CD14-positive monocyte (primary cell): ENCODE measurements around the gene IL6ST. TPM values are rescaled to one million over a fixed set of nuclear protein-coding genes. Genes with fewer than 3 reads are reported as not detected.

ENCODE experiments used
- DNase-seq, 3 donors: peaks; one replicate each; pipeline ENCODE4 v3.0.0-alpha.2; 2011 to 2022
- H2AFZ ChIP-seq: 2 replicates; pipeline ENCODE4 v1.6.0; 2012; ENCODE audit warnings: mild to moderate bottlenecking, low read depth, low read length, inconsistent platforms; ENCODE audit not compliant: insufficient read depth, poor library complexity, severe bottlenecking
- H3K27ac ChIP-seq, 2 donors: 1 replicate in 1 of 2; 2 replicates in 1 of 2; pipeline ENCODE4 v1.5.1; 2012 to 2013; ENCODE audit warnings: low read length in 2 of 2, control low read depth in 1 of 2, inconsistent platforms in 1 of 2, low read depth in 1 of 2, mild to moderate bottlenecking in 1 of 2
- H3K27me3 ChIP-seq, 2 donors: one replicate each; pipeline versions ENCODE4 v1.6.0 to v1.6.1; 2011 to 2013; ENCODE audit warnings: low read length in 2 of 2; ENCODE audit not compliant: control insufficient read depth in 2 of 2, insufficient read depth in 2 of 2
- H3K36me3 ChIP-seq, 2 donors: replicated peaks in 1 of 2; 1 replicate in 1 of 2; 2 replicates in 1 of 2; pipeline versions ENCODE4 v1.5.1 to v1.6.1; 2012 to 2013; ENCODE audit warnings: low read length in 2 of 2, control low read depth in 1 of 2, inconsistent platforms in 1 of 2, mild to moderate bottlenecking in 1 of 2; ENCODE audit not compliant: insufficient read depth in 2 of 2, control insufficient read depth in 1 of 2
- H3K4me1 ChIP-seq, 2 donors: 1 replicate in 1 of 2; 2 replicates in 1 of 2; pipeline versions ENCODE4 v1.5.1 to v1.6.1; 2012 to 2013; ENCODE audit warnings: low read length in 2 of 2, control low read depth in 1 of 2, inconsistent platforms in 1 of 2, mild to moderate bottlenecking in 1 of 2, moderate library complexity in 1 of 2; ENCODE audit not compliant: insufficient read depth in 2 of 2, control insufficient read depth in 1 of 2
- H3K4me2 ChIP-seq: replicated peaks from 2 replicates; pipeline ENCODE3; 2012; ENCODE audit warnings: low read length, moderate library complexity, mild to moderate bottlenecking; ENCODE audit not compliant: poor library complexity, severe bottlenecking; ENCODE audit errors: extremely low read depth
- H3K4me3 ChIP-seq, 3 experiments: fragments of 200-600 bp in 1 of 3; sonication (generic) in 1 of 3; replicated peaks in 1 of 3; 1 replicate in 2 of 3; 2 replicates in 1 of 3; pipeline ENCODE4 v1.5.1; 2011 to 2013; ENCODE audit warnings: low read length in 3 of 3, mild to moderate bottlenecking in 3 of 3, control low read depth in 2 of 3, low read depth in 2 of 3, inconsistent platforms in 1 of 3, moderate library complexity in 1 of 3
- H3K79me2 ChIP-seq: 2 replicates; pipeline ENCODE4 v1.6.0; 2012; ENCODE audit warnings: mild to moderate bottlenecking, control low read depth, inconsistent platforms, low read length, moderate library complexity; ENCODE audit not compliant: insufficient read depth
- H3K9ac ChIP-seq: 2 replicates; pipeline ENCODE4 v1.6.0; 2017; ENCODE audit warnings: low read length, mild to moderate bottlenecking; ENCODE audit not compliant: insufficient read depth, poor library complexity, severe bottlenecking
- H3K9me3 ChIP-seq, 2 donors: replicated peaks in 1 of 2; 1 replicate in 1 of 2; 2 replicates in 1 of 2; pipeline versions ENCODE4 v1.5.1 to v1.6.1; 2012 to 2013; ENCODE audit warnings: low read length in 2 of 2, control low read depth in 1 of 2; ENCODE audit not compliant: control insufficient read depth in 1 of 2, insufficient read depth in 1 of 2
- H4K20me1 ChIP-seq: 2 replicates; pipeline ENCODE4 v1.6.0; 2012; ENCODE audit warnings: mild to moderate bottlenecking, low read length, control low read depth, moderate library complexity; ENCODE audit not compliant: insufficient read depth
- H3K27ac Mint-ChIP-seq, 7 donors: one replicate each; pipeline ENCODE4 v1.8.0; 2020; ENCODE audit warnings: mild to moderate bottlenecking in 7 of 7, mixed read lengths in 7 of 7, moderate library complexity in 6 of 7, inconsistent platforms in 2 of 7
- H3K27me3 Mint-ChIP-seq, 3 donors: one replicate each; pipeline ENCODE4 v1.8.0; 2021 to 2022; ENCODE audit warnings: low read depth in 3 of 3, mild to moderate bottlenecking in 3 of 3, mixed read lengths in 3 of 3, moderate library complexity in 3 of 3, inconsistent platforms in 1 of 3
- H3K36me3 Mint-ChIP-seq, 2 donors: one replicate each; pipeline ENCODE4 v1.8.0; 2020; ENCODE audit warnings: mixed read lengths in 2 of 2, inconsistent platforms in 1 of 2, mild to moderate bottlenecking in 1 of 2
- H3K4me1 Mint-ChIP-seq: one replicate; pipeline ENCODE4 v1.8.0; 2020; ENCODE audit warnings: mild to moderate bottlenecking, mixed read lengths
- H3K4me3 Mint-ChIP-seq, 2 donors: one replicate each; pipeline ENCODE4 v1.8.0; 2020; ENCODE audit warnings: mild to moderate bottlenecking in 2 of 2, mixed read lengths in 2 of 2, moderate library complexity in 1 of 2
- H3K9me3 Mint-ChIP-seq, 7 donors: one replicate each; pipeline ENCODE4 v1.8.0; 2020 to 2022; ENCODE audit warnings: mixed read lengths in 7 of 7, mild to moderate bottlenecking in 6 of 7, moderate library complexity in 6 of 7, inconsistent platforms in 2 of 7
- WGBS: methylation state at CpG from one replicate; pipeline ENCODE4 v1.1.5; 2013; ENCODE audit warnings: missing lambda C conversion rate; ENCODE audit not compliant: insufficient coverage; 5-methylcytosine and 5-hydroxymethylcytosine counted together
- intact Hi-C, 2 donors: fragments of 100-400 bp; cut with micrococcal nuclease; formaldehyde crosslinking; loops; one replicate each; pipeline versions ENCODE4 v1.15.0 to v1.15.1; 2023
- polyA plus RNA-seq, 3 donors: library from polyadenylated mRNA; depleted of rRNA in 1 of 3; unstranded in 2 of 3; stranded (reverse) in 1 of 3; fragments of 300-500 nt in 2 of 3; fragments of >200 nt in 1 of 3; fragmentation: Illumina TruSeq in 2 of 3; gene quantifications; 1 replicate in 2 of 3; 2 replicates in 1 of 3; pipeline ENCODE4 v1.2.3, GENCODE V29; 2012 to 2021
- small RNA-seq: library from RNA; depleted of rRNA; stranded (forward); fragments of <200 nt; gene quantifications from one replicate; pipeline ENCODE3, GENCODE V24; 2012; ENCODE audit warnings: low read depth; ENCODE audit not compliant: insufficient read length
- TF ChIP-seq, protein P1 (sequence below): fragments of 200-600 bp; IDR thresholded peaks from one replicate; pipeline ENCODE4 v1.8.0; 2022; ENCODE audit warnings: antibody characterized with exemption, mild to moderate bottlenecking

Gene IL6ST
- polyA plus RNA-seq, 3 donors: 22.1 to 28.7 (median 25.7) TPM

DNA sequence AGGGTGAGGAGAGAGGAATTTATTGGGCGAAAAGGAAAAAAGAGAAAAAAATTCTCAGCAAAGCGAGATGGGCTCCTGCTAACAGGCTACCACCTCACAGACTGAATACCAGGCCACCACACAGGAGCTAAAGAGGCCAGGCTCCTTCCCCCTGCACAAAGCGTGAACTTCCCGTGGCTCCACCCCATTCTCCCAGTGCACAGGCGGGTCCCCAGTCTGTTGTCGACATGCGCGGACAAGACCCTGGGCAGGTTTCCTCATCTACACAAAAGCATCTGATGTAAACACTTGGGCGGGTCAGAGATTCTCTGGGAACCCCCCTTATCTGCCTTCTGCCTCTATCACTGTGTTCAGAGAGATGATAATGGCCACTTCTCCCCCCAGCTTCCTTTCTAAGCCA is 109.4 kb downstream of the IL6ST start:
- WGBS: 91% methylated on average over 7 of the region's 9 CpGs
- intact Hi-C loops: no loop called here
- no peaks in the 10 kb centered on the region for H3K27me3 ChIP-seq
- H4K20me1 ChIP-seq: no peaks in the 10 kb centered on the region
- H3K4me3 Mint-ChIP-seq: no peak overlapping the region
- no peaks in the 10 kb centered on the region for H3K4me1 ChIP-seq
- peaks cover 0 to 5% (median 0%) of the 10 kb centered on the region in 7 donors for H3K9me3 Mint-ChIP-seq
- TF ChIP-seq, protein P1, sequence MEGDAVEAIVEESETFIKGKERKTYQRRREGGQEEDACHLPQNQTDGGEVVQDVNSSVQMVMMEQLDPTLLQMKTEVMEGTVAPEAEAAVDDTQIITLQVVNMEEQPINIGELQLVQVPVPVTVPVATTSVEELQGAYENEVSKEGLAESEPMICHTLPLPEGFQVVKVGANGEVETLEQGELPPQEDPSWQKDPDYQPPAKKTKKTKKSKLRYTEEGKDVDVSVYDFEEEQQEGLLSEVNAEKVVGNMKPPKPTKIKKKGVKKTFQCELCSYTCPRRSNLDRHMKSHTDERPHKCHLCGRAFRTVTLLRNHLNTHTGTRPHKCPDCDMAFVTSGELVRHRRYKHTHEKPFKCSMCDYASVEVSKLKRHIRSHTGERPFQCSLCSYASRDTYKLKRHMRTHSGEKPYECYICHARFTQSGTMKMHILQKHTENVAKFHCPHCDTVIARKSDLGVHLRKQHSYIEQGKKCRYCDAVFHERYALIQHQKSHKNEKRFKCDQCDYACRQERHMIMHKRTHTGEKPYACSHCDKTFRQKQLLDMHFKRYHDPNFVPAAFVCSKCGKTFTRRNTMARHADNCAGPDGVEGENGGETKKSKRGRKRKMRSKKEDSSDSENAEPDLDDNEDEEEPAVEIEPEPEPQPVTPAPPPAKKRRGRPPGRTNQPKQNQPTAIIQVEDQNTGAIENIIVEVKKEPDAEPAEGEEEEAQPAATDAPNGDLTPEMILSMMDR: no peak
- H3K36me3 Mint-ChIP-seq: peaks cover 49 to 72% of the 10 kb centered on the region in 2 donors
- H3K4me1 Mint-ChIP-seq: no peaks in the 10 kb centered on the region
- no peak for DNase-seq
- H3K9me3 ChIP-seq: no peaks in the 10 kb centered on the region
- H3K79me2 ChIP-seq: no peaks in the 10 kb centered on the region
- H3K27me3 Mint-ChIP-seq: no peaks in the 10 kb centered on the region
- no peak overlapping the region for H3K27ac ChIP-seq
- no peak overlapping the region for H3K9ac ChIP-seq
- peaks cover 12 to 62% of the 10 kb centered on the region in 2 donors for H3K36me3 ChIP-seq
- peak overlapping the region in 1 of 7 donors; percentile 63 for H3K27ac Mint-ChIP-seq
- no peak overlapping the region for H2AFZ ChIP-seq
- no peak overlapping the region for H3K4me2 ChIP-seq
- no peak overlapping the region for H3K4me3 ChIP-seq

Small RNA genes lying within 50 kb of the gene (small RNA-seq; reads per million reads assigned to genes)
- not detected for gene AC016596.1
- gene RF01210: not detected

Other genes with a start within 250 kb of the IL6ST start
- 1 to 10 TPM in 2 of 3 donors, under 1 TPM in 1; 0.52 to 1.8 (median 1.3) TPM for gene IL31RA, start 143.6 kb downstream of the IL6ST start, polyA plus RNA-seq
- under 1 TPM; 0.20 to 0.55 (median 0.28) TPM for gene ANKRD55, start 238.4 kb upstream of the IL6ST start, polyA plus RNA-seq